DOHH2 (cell line): ENCODE results near the gene URB1.
A peak's percentile ranks its signal among the peaks of the same experiment; 100 is the strongest.

Source experiments
- H3F3A ChIP-seq: fragments of 200-600 bp; sonication (generic), shearing (Covaris generic); 2 replicates; pipeline ENCODE4 v1.6.0; 2016; ENCODE audit warnings: antibody characterized with exemption, mild to moderate bottlenecking; ENCODE audit not compliant: control insufficient read depth, insufficient read depth
- H3K27ac ChIP-seq: fragments of 200-600 bp; sonication (generic); 2 replicates; pipeline ENCODE4 v1.5.1; 2014; ENCODE audit warnings: low read depth, mild to moderate bottlenecking, low read length, moderate library complexity
- H3K27me3 ChIP-seq: fragments of 200-600 bp; sonication (generic); 2 replicates; pipeline ENCODE4 v1.6.1; 2014; ENCODE audit warnings: mild to moderate bottlenecking, low read length, mixed read lengths; ENCODE audit not compliant: control insufficient read depth
- H3K36me3 ChIP-seq: fragments of 200-600 bp; sonication (generic); 2 replicates; pipeline ENCODE4 v1.6.1; 2014; ENCODE audit warnings: mild to moderate bottlenecking, low read length, moderate library complexity, mixed read lengths; ENCODE audit not compliant: control insufficient read depth
- H3K4me1 ChIP-seq: fragments of 200-600 bp; sonication (generic); 2 replicates; pipeline ENCODE4 v1.6.1; 2014; ENCODE audit warnings: mild to moderate bottlenecking, low read length, mixed read lengths; ENCODE audit not compliant: control insufficient read depth
- H3K4me2 ChIP-seq: fragments of 200-600 bp; sonication (generic); 2 replicates; pipeline ENCODE4 v1.6.0; 2014; ENCODE audit warnings: mild to moderate bottlenecking, low read length, moderate library complexity
- H3K4me3 ChIP-seq: fragments of 200-600 bp; sonication (generic); 2 replicates; pipeline ENCODE4 v1.5.1; 2014; ENCODE audit warnings: mild to moderate bottlenecking, low read length, mixed read lengths
- H3K79me2 ChIP-seq: fragments of 200-600 bp; sonication (generic); 2 replicates; pipeline ENCODE4 v1.6.1; 2014; ENCODE audit warnings: mild to moderate bottlenecking, low read length, mixed read lengths; ENCODE audit not compliant: control insufficient read depth
- H3K9me2 ChIP-seq: fragments of 200-600 bp; sonication (generic); replicated peaks from 2 replicates; pipeline ENCODE4 v1.6.1; 2014; ENCODE audit warnings: mild to moderate bottlenecking, low read length, mixed read lengths; ENCODE audit not compliant: control insufficient read depth
- H3K9me3 ChIP-seq: fragments of 200-600 bp; sonication (generic); 2 replicates; pipeline ENCODE4 v1.6.1; 2014; ENCODE audit warnings: antibody characterized with exemption, low read length, mixed read lengths; ENCODE audit not compliant: control insufficient read depth, insufficient read depth
- H4K20me1 ChIP-seq: fragments of 200-600 bp; sonication (generic); 2 replicates; pipeline ENCODE4 v1.6.0; 2014; ENCODE audit warnings: low read depth, mild to moderate bottlenecking, antibody characterized with exemption, low read length, moderate library complexity; ENCODE audit not compliant: control insufficient read depth, insufficient read depth
- CTCF ChIP-seq: fragments of 200-600 bp; sonication (generic); IDR thresholded peaks from one replicate; pipeline ENCODE4 v1.5.1; 2014; ENCODE audit warnings: antibody characterized with exemption, mild to moderate bottlenecking, low read depth, low read length; ENCODE audit not compliant: poor library complexity, severe bottlenecking
- EZH2phosphoT487 ChIP-seq: fragments of 200-600 bp; sonication (generic); IDR thresholded peaks from 2 replicates; pipeline ENCODE4 v1.6.1; 2017; ENCODE audit warnings: borderline replicate concordance, mild to moderate bottlenecking, antibody characterized with exemption, low read length, moderate library complexity, mixed read lengths

Gene URB1

DNA sequence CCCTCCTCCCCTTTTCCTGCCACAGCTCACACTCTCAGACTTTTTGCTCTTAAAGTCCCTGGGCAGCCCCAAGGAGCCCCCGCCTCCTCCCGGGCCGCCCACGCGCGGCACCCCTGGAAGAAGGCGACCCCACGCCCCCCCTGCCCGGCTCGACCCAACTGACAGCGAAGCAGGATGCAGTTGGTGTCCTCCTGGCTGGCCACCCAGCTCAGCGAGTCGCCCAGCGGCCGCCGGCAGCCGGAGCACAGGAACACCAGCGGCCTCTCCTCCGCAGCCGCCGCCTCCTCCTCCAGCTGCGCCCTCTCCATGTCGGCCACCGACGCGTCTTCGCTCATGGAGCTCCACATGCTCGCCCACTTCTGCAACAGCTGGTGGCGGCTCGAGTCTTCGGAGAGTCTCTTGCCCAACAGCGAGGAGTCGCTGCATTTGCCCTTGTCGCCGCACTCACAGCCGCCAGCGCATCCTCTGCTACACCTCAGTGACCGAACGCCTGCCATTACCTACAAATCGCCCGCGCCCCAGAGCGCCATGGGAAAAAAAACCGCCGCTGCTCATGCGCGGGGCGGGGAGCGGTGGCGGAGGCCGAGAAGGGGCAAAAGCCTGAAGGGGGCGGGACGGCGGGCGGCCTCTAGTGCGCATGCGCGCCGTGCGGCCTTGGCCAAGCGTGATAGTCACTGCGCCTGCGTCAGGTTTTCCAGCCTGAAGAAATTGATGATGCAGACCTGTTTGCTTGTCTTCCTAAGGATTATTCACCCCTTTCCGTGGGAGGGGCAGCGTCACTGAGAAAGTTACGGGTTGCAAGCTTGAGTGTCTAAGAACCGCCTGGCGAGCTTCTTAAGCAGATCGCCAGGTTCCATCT is 114.1 kb downstream of the URB1 start, which contains the start of gene MIS18A:
TSS of gene MIS18A (minus strand) at position 532 of the 859 bp plus-strand sequence. CDS start at position 497, 35 bp downstream.
- Histone ChIP-seq H4K20me1 (no peaks in the 10 kb centered on the region), H3F3A (no peaks in the 10 kb centered on the region; the same call in 1 of the 2 replicates), H3K4me3 (peak within 1 kb of the TSS; percentile 80), H3K9me3 (no peaks in the 10 kb centered on the region), H3K79me2 (peaks cover 45% of the 10 kb centered on the region), H3K9me2 (no peaks in the 10 kb centered on the region), H3K27me3 (no peaks in the 10 kb centered on the region), H3K4me1 (peaks cover 18% of the 10 kb centered on the region), H3K4me2 (peak within 1 kb of the TSS; percentile 92), H3K27ac (peak within 1 kb of the TSS; percentile 49), H3K36me3 (peaks cover 17% of the 10 kb centered on the region)
- TF ChIP-seq CTCF, result peak; percentile 13
- TF ChIP-seq EZH2phosphoT487, result no peak

GRCh38 chr21:32278103-32278502 is 114.7 kb downstream of the URB1 start:
- Histone ChIP-seq H3K36me3 (peaks cover 22% of the 10 kb centered on the region), H4K20me1 (no peaks in the 10 kb centered on the region), H3K4me2 (peak overlapping the region; percentile 92), H3K79me2 (peaks cover 49% of the 10 kb centered on the region), H3F3A (no peaks in the 10 kb centered on the region; the same call in 1 of the 2 replicates), H3K9me3 (no peaks in the 10 kb centered on the region), H3K27ac (peak overlapping the region; percentile 49), H3K9me2 (no peaks in the 10 kb centered on the region), H3K27me3 (no peaks in the 10 kb centered on the region), H3K4me1 (peaks cover 18% of the 10 kb centered on the region), H3K4me3 (peak overlapping the region; percentile 80)
- TF ChIP-seq EZH2phosphoT487, result no peak
- no peak for TF ChIP-seq CTCF

DNA sequence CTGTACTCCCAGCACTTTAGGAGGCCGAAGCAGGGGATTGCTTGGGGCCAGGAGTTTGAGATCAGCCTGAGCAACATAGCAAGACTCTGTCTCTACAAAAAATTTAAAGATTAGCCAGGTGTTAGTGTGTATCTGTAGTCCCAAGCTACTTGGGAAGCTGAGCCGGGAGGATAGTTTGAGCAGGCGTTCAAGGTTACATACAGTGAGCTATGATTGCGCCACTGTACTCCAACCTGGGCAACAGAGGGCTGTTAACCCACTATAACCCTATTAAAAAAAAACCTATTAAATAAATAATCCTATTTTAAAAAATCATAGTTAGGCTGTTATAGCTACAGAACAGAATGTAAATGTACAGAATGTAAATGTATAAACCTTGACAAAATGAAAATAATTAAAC is 116.1 kb downstream of the URB1 start:
- H3K27me3 ChIP-seq, result no peaks in the 10 kb centered on the region
- H3K27ac ChIP-seq, result no peak overlapping the region
- H3K4me1 ChIP-seq, result peaks cover 18% of the 10 kb centered on the region
- H3K79me2 ChIP-seq, result peaks cover 56% of the 10 kb centered on the region
- no peak overlapping the region for H3K4me3 ChIP-seq
- H3K4me2 ChIP-seq, result no peak overlapping the region
- H3K36me3 ChIP-seq, result peaks cover 34% of the 10 kb centered on the region
- no peaks in the 10 kb centered on the region for H3K9me2 ChIP-seq
- no peak for TF ChIP-seq EZH2phosphoT487
- TF ChIP-seq CTCF, result no peak
- H3F3A ChIP-seq, result no peaks in the 10 kb centered on the region; the same call in 1 of the 2 replicates
- H3K9me3 ChIP-seq, result no peaks in the 10 kb centered on the region
- H4K20me1 ChIP-seq, result no peaks in the 10 kb centered on the region
